ENCODE results near the gene MAN1C1.

The MAN1C1 gene

GRCh38 chr1:25641931-25642573 lies 25.5 kb downstream of the MAN1C1 start:
- Histone ChIP-seq H3K36me3 (ENCODE audit: insufficient read depth) (peaks cover 8% of the 10 kb centered on the region; the same call in 1 of the 2 replicates), H3K79me2 (ENCODE audit: insufficient read depth, low read depth) (peaks cover 32% of the 10 kb centered on the region), H3K4me3 (IDR thresholded peaks at IDR 0.05; ENCODE audit: insufficient read depth, low read depth, low read length) (no peak overlapping the region), H3K9ac (peak overlapping the region; percentile 11; the same call in 1 of the 2 replicates), H3K27ac (peak overlapping the region; percentile 68), H2AFZ (ENCODE audit: low read depth) (no peak overlapping the region), H3K27me3 (ENCODE audit: insufficient read depth, low read depth) (no peaks in the 10 kb centered on the region), H4K20me1 (ENCODE audit: insufficient read depth) (no peaks in the 10 kb centered on the region), H3K4me2 (peak overlapping the region; percentile 74), H3K4me1 (ENCODE audit: low read depth, poor library complexity, severe bottlenecking) (peaks cover 49% of the 10 kb centered on the region)
- TF ChIP-seq CTCF (conservative IDR thresholded peaks at IDR 0.05; ENCODE audit: low read depth, low read length) = no peak

- Histone ChIP-seq H3K4me2 (peak overlapping the region; percentile 74), H4K20me1 (ENCODE audit: insufficient read depth) (no peaks in the 10 kb centered on the region), H2AFZ (ENCODE audit: low read depth) (no peak overlapping the region; the same call in 1 of the 2 replicates), H3K27ac (peak overlapping the region; percentile 68), H3K27me3 (ENCODE audit: insufficient read depth, low read depth) (no peaks in the 10 kb centered on the region), H3K9ac (peak overlapping the region; percentile 11; the same call in 1 of the 2 replicates), H3K36me3 (ENCODE audit: insufficient read depth) (peaks cover 8% of the 10 kb centered on the region; the same call in 1 of the 2 replicates), H3K4me1 (ENCODE audit: low read depth, poor library complexity, severe bottlenecking) (peaks cover 49% of the 10 kb centered on the region), H3K4me3 (IDR thresholded peaks at IDR 0.05; ENCODE audit: insufficient read depth, low read depth, low read length) (no peak overlapping the region), H3K79me2 (ENCODE audit: insufficient read depth, low read depth) (peaks cover 32% of the 10 kb centered on the region)
- TF ChIP-seq CTCF (conservative IDR thresholded peaks at IDR 0.05; ENCODE audit: low read depth, low read length) = no peak
These were observed 26.1 kb downstream of the MAN1C1 start for GRCh38 chr1:25642574-25643108.

GRCh38 chr1:25643929-25644328 lies 27.3 kb downstream of the MAN1C1 start:
- Histone ChIP-seq H2AFZ (ENCODE audit: low read depth) (no peak overlapping the region), H3K27ac (no peak overlapping the region; the same call in 1 of the 2 replicates), H3K9ac (no peak overlapping the region), H3K4me2 (peak overlapping the region; percentile 11; the same call in 1 of the 2 replicates), H3K79me2 (ENCODE audit: insufficient read depth, low read depth) (peaks cover 28% of the 10 kb centered on the region), H3K36me3 (ENCODE audit: insufficient read depth) (no peaks in the 10 kb centered on the region), H4K20me1 (ENCODE audit: insufficient read depth) (no peaks in the 10 kb centered on the region), H3K4me3 (IDR thresholded peaks at IDR 0.05; ENCODE audit: insufficient read depth, low read depth, low read length) (no peak overlapping the region), H3K27me3 (ENCODE audit: insufficient read depth, low read depth) (no peaks in the 10 kb centered on the region), H3K4me1 (ENCODE audit: low read depth, poor library complexity, severe bottlenecking) (peaks cover 49% of the 10 kb centered on the region)
- TF ChIP-seq CTCF (conservative IDR thresholded peaks at IDR 0.05; ENCODE audit: low read depth, low read length) = no peak

- H3K27me3 ChIP-seq (ENCODE audit: insufficient read depth, low read depth) = no peaks in the 10 kb centered on the region
- peaks cover 43% of the 10 kb centered on the region for H3K4me1 ChIP-seq (ENCODE audit: low read depth, poor library complexity, severe bottlenecking)
- H3K9ac ChIP-seq = no peak overlapping the region
- no peak for TF ChIP-seq CTCF (conservative IDR thresholded peaks at IDR 0.05; ENCODE audit: low read depth, low read length)
- no peaks in the 10 kb centered on the region for H3K36me3 ChIP-seq (ENCODE audit: insufficient read depth)
- H3K4me3 ChIP-seq (IDR thresholded peaks at IDR 0.05; ENCODE audit: insufficient read depth, low read depth, low read length) = no peak overlapping the region
- no peak overlapping the region for H3K27ac ChIP-seq
- H2AFZ ChIP-seq (ENCODE audit: low read depth) = no peak overlapping the region
- no peak overlapping the region for H3K4me2 ChIP-seq
- peaks cover 22% of the 10 kb centered on the region for H3K79me2 ChIP-seq (ENCODE audit: insufficient read depth, low read depth)
- no peaks in the 10 kb centered on the region for H4K20me1 ChIP-seq (ENCODE audit: insufficient read depth)
These were observed 28.4 kb downstream of the MAN1C1 start for GRCh38 chr1:25644962-25645361.
